Activated T-helper 1 cell treated with Interleukin-2 at 50 U/mL for 16 hours (primary cell): ENCODE results near the gene BEX3.
"Not testable (repeated sequence)": the region's sequence is repeated elsewhere in the genome, so short reads cannot be mapped to it uniquely, and the experiment has no call there.

Source experiments
- DNase-seq: peaks from one replicate; pipeline ENCODE4 v3.0.0-alpha.2; 2020; ENCODE audit warnings: low read depth

The BEX3 gene

DNA sequence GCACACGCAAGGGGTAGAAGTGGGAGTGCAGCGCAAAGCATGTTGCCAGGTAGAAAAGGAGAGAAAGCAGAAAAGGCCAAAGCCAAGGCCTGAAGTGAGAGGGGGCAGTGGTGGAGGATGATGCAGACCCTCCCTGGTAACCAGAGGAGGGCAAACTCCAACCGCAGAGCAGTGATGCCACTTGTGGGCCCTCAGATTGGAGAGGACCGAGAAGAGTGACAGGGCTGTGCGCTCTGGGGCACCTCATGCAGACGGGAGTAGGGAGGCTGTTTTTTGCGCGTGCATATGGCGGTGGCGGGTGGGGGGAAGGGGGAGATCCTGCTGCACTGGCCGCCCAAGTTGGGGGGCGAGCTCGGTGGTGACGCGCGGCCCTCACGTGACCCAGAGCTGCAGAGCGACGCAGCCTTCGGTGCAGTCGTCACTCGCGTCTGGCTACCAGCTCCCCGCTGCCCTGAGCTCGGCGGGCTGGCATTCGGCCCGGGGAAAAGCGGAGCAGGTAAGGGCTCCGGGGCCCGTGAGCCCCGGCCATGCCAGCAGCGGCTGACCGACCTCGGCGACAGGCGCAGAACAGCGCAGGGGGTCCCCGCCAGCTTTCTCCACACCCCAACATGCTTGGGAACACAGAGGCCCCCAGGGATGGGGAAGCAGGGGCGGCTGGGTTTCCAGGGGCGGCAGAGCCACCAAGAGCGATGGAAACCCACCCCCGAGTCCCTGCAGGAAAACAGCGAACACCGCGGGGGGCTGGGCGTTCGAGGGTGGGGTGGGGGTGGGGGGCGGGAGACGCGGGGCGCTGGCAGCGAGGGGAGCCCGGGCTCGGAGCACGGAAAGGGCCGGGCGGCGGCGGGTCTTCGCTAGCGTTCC, at the start of gene BEX3:
Gene BEX3 (plus strand): TSS at position 421 of the 861 bp plus-strand sequence. CDS start 984 bp downstream, outside the sequence.
- no peak for DNase-seq

DNA sequence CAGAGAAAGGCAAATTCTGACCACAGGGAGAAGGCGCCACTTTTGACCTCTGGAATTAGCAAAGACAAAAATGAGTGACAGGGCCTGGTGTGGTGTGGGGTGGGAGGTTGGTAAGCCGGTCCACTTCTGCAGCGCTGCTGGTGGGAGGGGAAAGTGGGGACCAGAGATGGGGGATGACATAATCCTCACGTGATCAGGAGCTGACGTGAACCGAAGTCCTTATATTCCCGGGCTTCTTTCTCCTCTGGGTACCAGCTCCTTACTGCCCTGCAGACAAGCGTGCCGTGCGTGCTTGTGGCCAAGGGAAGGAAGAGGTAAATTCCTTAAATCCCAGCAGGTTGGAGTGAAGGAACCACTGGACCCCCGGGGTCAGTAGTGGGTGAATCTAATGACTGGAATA, 46.3 kb upstream of the BEX3 start, which contains the start of gene TCEAL7:
Gene TCEAL7 (plus strand): TSS at position 249 of the 400 bp plus-strand sequence. CDS start 1,165 bp downstream, outside the sequence.
- no peak for DNase-seq

DNA sequence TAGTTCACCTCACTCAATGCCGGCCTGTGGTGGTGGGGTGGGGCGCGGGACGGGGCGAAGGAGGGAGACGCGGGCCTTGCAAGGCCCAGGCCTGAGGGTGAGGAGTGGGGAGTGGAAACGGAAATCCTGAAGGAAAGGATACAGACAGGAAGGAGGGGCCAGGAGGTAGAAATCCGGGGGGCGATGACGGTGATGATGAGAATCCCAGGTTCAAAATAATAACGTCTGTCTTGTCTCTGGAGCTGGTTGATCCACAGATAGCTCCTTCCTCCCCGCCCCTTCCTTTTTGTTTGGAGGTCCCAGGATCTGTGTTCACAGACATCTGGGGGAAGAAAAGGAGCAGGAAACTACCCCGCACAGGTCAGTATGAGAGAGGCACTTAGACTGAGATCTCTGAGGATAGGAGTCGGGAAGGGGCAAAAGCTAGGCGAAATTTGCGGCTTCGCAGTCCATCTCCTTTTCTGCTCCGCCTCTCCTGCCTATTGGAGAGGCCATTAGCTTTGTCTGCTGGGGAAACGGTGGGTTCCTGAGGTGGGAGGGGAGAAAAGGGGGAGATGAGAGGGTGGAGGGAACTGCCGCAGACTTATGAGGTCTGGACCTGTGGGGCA, 45.6 kb upstream of the BEX3 start:
- no peak for DNase-seq

DNA sequence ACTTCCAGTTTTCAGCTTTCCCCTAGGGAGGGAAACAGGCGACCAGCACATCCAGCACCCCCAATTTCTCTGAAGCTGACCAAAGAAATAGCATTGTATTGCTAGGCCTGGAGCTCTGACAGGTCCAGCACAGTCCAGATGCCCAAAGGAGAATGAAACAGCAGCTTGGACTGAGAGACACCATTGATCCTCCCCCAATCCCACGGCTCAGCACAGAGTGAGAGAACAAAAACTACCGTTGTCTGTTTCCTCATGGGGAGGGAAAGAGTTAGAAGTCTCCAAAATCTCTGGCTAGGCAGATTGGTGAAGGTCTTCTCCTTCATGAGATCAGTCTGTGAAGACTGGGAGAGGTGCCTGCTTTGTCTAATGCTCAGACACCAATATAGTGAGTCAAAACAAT, 37.7 kb upstream of the BEX3 start:
- no peak for DNase-seq

DNA sequence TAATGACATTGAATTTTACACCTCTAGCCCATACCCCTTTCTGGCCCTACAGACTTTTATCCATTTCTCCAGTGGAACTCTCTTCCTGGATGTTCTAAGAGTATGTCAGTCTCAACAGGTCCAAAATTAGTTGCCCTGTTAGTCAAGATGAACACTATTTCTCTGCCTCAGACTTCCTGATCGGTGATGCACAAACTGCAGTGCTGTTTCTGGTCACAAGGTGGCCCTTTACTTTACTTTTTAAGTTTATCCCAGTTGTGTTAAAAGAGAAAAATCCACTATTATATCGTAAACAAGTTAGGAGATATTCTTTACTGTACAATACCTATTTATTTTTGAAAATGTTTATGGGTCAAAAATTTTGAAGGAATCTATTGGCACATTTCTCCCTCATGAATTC, 33.2 kb upstream of the BEX3 start:
- no peak for DNase-seq

DNA sequence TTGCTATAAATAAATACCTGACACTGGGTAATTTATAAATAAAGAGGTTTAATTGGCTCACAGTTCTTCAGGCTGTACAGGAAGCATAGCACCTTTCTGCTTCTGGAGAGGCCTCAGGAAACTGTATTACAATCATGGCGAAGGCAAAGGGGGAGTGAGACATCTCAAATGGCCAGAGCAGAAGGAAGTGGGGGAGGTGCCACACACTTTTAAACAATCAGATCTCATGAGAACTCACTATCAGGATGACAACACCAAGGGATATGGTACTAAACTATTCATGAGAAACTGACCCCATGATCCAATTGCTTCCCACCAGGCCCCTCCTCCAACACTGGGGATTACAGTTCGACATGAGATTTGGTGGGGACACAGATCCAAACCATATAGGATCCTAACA, 31.7 kb upstream of the BEX3 start:
- no peak for DNase-seq

DNA sequence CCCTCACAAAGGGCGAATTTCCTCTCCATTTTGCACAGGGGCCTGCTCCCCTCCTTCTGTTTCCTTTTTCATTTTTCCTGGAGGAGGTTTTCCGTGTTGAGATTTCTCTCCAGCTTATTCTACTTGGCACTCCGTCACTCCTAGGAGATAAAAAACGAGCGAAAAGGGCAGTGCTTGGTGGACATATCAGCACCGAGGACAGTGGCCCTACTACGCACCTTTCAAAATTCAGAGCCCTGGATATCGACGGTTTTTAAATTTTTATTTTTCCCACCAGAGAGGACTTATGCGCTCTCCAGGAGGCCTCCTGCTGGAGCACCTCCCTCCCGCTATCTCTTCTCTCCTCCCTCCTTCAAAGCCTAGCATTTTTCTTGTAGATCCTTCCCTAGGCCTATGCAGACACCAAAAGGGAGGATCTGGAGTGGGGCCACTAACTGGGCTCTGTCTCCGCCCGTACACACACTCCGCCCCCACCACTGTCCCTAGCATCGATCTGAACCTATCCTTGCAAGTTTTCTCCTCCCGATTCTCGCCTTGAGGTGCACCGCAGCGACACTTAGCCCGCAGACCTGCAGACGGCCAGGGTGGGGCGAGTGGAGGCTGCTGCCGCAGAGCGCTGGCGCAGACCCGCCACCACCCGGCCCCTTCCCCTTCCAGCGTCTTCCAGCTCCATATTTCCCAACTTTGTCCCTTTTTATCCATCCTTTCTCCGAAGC, 28.5 kb upstream of the BEX3 start:
- DNase-seq: no peak

DNA sequence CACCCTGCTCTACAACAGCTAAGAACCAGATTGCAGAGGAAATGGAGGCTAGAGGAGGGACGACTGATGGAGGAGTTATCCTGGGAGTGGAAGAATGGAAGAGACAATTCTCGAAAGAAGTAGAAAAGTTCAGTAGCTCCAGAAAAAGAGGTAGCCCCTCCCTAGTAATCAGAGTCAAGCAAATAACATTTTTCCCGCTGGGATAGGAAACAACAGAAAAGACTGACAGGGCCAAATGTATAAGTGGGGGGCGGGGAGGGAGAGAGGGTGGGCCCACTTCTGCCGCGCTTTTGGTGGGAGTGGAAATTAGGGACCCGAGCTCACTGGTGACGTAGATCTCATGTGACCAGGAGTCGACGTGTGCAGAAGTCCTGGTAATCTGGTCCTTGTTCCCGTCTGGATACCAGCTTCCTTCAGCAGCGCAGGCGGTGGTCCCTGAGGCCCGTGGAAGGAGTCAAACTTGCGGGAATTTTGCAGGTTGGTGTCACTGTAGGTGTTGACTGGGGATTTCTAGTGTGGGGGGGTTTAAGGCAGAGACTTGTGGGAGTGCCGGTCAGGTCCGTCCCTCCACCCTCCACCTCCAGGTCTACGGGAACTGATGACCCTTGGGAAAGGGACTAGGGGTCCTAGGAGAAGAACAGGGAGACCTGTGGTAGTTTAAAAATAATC, 20.1 kb upstream of the BEX3 start, which contains the start of gene TCEAL9:
Gene TCEAL9 (plus strand): TSS at position 377 of the 669 bp plus-strand sequence. CDS start 1,179 bp downstream, outside the sequence.
- no peak for DNase-seq

DNA sequence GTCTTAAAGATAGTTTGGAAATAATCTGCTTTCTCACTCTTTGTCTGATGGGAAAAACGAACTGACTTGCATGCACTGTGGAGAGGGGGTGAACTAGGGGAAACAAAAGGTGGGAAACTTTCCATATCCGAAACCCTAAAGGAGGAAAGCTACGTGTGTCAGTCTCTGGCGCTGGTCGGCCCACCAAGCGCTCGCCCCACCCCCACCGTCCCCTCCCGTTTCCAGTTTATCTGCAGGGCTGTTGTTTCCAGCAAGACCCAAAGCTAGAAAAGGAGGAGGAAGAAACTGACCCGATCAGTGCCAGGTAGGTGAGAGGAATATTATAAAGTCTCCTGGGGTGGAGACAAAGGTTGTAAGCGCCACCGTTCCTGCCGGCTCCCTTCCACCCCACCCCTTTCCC, 19.5 kb upstream of the BEX3 start:
- DNase-seq: no peak

DNA sequence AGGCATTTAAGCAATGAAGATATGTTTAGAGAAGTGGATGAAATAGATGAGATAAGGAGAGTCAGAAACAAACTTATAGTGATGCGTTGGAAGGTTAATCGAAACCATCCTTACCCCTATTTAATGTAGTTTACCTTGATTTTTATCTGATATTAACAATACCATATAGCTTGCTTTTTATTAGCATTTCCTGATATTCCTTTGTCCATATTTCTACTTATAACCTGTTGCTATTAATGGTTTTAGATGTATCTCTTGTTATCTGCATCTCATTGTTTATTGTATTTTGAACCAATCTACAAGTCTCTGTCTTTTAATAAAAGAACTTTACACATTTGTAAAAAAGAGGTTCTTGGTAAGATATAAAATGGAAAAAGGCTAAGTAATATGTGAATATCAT, 18.5 kb upstream of the BEX3 start:
- DNase-seq: no peak

DNA sequence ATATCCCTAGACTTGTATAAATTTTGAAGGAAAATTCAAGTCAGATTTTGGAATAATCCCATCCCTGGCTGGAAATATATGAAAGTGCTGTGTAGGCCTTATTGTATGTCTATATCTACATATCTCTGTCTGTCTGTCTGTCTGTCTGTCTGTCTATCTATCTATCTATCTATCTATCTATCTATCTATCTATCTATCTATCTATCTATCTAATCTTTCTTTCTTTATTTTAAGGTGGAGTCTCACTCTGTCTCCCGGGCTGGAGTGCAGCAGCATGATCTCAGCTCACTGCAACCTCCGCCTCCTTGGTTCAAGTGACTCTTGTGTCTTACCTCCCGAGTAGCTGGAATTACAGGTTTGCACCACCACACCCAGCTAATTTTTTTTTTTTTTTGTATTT, 16.7 kb upstream of the BEX3 start:
- not testable (repeated sequence) for DNase-seq

DNA sequence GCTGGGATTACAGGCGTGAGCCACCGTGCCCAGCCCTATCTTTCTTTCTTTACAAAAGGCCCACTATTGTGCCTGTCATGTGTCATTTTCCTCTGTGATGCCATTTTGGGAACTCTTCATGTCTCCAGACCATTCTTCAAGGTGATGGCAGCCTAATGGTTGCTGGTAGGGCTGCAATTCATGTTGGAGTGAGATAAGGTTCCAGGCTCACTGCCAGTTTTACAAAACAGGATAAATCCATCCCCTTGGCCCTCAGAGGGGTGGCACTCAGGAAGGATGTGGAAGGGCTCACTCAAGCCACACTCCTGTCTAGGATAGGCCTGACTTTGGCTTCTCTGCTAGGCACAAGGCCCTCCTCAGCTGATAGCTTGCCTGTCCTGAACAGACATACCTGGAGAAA, 16.2 kb upstream of the BEX3 start:
- DNase-seq: no peak

DNA sequence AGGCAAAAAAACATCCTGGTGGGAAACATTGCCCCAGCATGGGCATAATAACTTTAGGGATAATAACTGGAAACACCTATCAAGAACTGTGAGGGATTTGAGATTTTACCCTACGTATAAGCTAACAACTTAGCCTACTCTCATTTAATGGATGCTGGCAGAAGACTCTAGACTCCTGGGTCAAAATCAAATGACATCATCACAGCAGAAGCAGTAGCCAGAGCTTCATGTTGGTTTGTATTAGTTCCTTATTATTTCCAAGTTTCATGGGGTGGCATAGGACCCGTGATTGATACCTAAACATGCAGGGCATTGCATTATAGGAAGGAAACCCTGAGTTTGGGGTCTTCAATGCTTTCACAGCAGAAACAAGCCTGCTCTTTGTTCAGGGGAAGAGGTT, 15.4 kb upstream of the BEX3 start:
- no peak for DNase-seq

DNA sequence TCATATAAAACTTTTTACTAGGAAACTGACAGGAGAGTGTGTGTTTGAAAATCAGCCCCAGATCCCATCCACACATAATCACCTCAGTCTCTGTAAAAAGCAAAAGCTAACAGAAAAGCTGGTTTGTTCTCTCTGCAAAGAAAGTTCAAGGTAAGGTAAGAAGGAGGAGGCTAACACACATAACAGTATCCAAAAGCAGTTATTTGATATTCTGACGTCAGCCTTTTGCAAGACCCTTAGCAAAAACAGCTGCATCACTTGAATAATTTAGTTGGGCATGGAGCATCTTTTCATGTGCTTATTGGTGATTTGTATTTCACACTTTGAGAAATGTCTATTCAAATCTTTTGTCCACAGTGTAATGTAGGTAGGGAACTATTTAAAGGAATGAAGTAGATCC, 14.5 kb upstream of the BEX3 start:
- no peak for DNase-seq

DNA sequence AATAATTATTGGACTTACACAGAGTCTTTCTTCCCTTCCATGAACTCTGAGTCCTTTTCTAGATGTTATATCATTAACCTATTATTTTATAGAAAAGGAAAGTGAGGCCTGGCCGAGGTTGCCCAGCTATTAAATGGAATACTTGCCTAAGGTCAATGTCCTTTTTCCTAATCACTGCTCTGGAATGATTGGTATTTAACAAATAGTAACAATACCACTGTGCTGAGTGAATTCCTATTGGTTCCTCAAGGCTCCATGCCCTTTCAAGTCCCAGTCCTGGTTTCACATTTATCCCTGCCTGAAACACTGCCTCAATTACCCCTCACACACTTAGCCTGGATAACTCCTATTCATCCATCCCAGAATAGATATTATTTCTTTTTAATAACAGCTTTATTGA, 13.9 kb upstream of the BEX3 start:
- no peak for DNase-seq

DNA sequence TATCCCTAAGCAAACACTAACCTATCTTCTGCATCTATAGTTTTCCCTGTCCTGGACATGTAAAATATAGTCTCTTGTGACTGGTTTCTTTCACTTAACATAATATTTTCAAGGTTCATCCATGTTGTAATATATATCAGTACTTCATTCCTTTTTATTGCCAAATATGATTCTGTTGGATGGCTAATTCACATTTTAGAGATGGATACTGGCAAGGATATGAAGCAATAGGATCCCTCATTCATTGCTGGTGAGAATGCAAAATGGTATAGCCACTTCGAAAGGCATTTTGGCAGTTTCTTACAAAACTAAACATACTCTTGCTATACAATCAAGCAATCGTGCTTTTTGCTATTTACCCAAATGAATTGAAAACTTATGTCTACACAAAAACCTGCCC, 13.3 kb upstream of the BEX3 start:
- DNase-seq: no peak

DNA sequence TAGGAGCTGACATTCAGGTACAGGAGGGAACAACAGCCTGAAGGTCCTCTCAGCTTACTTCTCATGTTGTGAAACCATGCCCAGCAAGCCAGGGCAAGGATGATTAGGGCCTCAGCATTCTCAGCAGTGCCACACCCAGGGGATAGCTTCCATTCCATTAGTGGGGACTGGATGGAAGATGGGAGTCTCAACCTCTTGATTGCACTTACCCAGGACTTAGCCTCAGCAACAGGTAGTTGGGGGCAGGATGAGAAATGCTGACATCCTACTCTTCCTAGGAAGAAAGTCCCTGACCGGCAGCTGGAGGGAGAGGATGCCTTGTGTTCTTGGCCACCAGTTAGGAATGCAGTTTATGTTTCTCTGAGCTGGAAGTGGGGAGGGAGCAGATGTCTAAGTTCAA, 8.8 kb upstream of the BEX3 start:
- DNase-seq: no peak

DNA sequence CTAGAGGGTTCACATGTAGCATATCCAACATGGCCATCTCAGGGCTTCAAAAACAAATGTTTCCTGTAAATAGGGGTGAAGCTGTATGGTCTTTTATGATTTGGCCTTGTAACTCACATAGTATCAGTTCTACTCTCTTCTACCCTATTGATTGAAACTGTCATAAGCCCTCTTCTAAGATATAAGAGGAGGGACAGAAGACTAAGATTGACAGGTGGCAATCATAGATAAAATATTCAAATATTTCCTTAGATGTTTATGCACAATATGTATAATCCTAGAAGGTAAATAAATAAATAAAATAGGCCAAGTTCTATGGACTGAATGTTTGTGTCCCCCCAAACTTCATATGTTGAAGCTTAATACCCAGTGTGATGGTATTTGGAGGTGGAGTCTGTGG, 6.9 kb upstream of the BEX3 start:
- DNase-seq: no peak

DNA sequence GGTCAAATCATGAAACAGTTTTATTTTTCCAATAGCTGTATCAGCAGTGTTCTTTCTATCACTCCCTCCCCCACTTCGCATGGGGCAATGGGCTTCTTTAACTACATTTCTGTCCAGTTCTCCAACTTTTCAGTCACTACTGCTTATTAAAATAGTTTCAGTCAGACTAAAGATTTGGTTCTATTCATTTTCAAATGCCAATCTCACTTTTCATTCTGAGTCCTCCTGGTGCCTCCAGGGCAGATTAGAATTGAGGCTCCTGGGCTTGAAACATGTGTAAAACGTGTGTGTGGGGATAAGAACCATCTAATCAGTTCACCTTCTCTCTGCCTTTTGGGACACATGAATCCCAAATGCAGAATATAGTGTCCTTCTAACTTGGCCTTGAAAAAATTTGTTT, 3.5 kb upstream of the BEX3 start:
- no peak for DNase-seq

DNA sequence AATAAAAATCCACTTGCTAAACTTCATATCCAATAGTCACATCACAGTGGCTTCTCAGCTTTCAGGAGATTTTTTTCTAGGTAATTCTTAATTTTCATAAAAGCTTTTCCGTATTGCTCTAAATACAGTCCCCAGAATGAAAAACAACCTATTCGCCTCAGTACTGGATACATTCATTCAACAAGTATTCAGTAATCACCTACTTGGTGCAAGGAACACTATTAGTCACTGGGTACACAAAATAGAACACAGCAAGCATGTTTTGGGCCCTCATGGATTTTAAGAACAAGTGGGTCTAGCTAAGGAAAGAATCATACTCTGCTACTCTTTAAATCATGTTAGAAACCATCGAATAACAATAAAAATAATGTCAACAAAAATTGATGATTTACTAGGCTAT, 2.8 kb upstream of the BEX3 start:
- no peak for DNase-seq

DNA sequence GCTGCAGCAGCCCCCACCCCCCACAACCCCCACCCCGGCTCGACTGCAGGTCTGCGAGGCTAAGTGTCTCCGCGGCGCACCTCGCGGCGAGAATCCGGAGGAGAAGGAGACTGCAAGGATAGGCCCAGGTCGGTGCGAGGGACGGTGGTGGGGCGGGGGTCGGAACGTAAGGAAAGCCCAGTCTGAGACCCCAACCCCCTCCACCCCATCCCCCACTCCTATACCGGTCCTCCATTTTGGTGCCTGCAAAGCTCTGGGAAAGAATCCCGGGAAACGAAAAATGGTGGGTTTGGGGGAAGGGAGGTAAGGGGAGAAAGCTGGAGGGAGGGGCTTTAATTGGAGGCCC, 614 bp downstream of the BEX3 start:
- DNase-seq: no peak

DNA sequence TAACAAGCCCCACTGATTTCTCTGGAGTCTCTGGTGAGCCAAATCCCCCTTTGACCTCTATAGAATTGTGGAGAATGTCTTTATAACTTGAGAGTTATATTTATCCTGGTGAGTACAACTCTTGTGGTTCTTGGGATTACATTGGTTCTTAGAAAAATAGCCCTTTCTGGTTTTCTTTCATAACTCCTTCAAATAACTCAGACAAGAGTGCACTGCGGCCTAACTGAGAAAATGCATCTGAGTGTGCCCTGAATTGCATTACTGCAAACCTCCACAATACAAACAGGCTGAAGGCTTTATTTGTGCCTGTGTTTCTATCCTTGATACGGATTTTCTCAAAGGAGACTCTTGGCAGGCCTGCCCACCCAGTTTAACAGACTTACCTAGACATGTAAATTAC, 2.7 kb downstream of the BEX3 start:
- DNase-seq: no peak
